Stimulated activated CD4-positive, alpha-beta T cell treated with anti-CD3 and anti-CD28 coated beads, Interleukin-1b, Interleukin-23, amount 100 ng/mL, for 4 hours (primary cell): ENCODE data around the gene FGF21.
"Not testable (repeated sequence)": the region's sequence is repeated elsewhere in the genome, so short reads cannot be mapped to it uniquely, and the experiment has no call there.

Experiments used
- DNase-seq, 2 donors: peaks; one replicate each; pipeline ENCODE4 v3.0.0-alpha.2; 2020; ENCODE audit warnings: low read depth in 2 of 2

FGF21 gene, protein sequence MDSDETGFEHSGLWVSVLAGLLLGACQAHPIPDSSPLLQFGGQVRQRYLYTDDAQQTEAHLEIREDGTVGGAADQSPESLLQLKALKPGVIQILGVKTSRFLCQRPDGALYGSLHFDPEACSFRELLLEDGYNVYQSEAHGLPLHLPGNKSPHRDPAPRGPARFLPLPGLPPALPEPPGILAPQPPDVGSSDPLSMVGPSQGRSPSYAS

DNA sequence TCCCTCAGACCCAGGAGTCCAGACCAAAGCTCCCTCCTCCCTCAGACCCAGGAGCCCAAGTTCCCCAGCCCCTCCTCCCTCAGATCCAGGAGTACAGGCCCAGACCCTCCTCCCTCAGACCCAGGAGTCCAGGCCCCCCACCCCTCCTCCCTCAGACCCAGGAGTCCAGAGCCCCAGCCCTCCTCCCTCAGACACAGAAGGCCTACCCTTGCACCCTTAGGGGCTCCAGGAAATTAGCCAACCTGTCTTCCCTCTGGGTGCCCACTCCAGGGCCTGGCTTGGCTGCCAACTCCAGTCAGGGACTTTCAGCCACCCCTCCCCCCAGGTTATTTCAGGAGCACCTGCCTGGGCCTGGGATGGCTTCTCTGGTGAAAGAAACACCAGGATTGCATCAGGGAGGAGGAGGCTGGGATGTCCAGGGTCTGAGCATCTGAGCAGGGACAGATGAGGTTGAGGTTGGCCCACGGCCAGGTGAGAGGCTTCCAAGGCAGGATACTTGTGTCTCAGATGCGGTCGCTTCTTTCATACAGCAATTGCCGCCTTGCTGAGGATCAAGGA lies at the start of gene FGF21:
Gene FGF21, plus strand, starts transcription at position 441 of the 558 bp plus-strand sequence. CDS start 713 bp downstream, outside the sequence.
- DNase-seq: no peak

DNA sequence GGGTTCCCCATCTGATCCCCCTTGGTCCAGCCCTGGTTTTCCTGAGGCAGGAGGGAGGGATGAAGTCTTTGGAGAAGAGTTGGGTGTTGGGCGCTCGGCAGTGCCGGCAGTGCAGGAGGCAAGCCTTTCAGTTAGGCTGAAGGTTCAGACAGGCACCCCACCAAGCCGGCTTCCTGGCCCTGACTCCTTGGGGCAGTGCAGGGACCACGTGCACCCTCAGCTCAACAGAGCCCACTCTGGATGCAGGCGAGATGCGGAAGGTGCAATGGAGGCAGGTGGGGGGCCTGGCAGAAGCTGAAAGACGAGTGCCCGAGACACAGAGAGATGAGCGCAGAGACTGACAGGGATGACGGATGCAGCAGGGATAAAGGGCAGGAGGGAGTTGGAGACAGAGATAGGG lies 46.9 kb upstream of the FGF21 start:
- no peak for DNase-seq

DNA sequence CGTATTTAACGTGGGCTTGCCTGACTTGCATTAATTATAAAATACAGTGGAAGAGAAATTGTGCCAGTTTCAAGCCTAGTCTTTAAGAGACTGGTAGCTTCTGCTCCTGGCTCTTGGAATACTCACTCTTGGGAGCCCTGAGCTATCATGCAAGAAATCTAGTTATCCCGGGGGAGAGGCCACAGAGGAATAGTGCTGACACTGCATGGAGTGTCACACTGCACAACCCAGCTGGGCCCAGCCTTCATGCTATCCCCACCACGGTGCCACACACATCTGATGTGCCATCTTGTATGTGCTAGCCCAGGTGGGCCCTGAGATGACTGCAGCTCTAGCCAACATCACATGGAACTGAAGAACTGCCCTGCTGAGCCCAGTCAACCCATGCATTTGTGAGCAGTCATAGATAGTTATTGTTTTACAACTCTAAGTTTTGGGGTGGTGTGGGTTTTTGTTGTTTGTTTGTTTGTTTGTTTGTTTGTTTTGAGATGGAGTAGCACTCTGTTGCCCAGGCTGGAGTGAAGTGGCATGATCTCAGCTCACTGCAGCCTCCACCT lies 44.1 kb upstream of the FGF21 start:
- no peak for DNase-seq

DNA sequence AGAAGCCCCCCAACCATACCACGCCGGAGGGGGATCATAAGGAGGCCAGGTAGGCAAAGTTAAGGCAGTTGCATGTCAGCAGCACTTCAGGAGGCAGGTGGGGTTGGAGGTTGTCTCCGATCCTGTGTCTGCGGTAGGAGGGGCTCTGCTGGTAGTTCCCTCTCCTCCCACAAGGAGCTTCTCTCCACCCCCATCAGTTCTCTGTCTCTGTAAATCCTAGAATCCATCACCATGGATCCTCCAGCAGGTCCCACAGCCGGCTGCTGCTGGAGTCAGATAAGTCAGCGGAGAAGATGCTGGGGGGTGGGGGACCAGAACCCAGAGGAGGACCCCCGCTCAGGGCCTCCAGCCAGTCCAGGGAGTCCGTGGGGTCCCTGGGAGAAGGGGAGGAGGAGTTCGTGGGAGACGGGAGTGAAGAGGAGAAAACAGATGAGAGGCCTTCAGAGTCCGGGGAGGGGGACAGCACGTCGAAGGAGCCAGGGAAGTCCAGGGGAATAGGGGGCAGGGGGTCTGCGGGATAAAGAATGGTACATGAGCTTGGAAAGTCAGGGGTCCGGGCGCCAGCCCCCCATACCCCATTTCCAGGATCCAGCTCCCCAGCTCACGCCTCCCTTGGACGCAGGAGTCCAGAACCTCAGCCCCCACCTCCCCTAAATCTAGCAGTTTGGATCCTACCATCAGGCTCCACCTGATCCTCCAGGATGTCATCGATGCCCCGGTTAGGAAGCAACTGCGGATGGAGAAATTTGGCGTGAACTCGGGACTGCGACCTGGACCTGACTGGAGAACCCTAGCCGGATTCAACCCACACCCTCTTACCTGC lies 42.1 kb upstream of the FGF21 start:
- DNase-seq: no peak

DNA sequence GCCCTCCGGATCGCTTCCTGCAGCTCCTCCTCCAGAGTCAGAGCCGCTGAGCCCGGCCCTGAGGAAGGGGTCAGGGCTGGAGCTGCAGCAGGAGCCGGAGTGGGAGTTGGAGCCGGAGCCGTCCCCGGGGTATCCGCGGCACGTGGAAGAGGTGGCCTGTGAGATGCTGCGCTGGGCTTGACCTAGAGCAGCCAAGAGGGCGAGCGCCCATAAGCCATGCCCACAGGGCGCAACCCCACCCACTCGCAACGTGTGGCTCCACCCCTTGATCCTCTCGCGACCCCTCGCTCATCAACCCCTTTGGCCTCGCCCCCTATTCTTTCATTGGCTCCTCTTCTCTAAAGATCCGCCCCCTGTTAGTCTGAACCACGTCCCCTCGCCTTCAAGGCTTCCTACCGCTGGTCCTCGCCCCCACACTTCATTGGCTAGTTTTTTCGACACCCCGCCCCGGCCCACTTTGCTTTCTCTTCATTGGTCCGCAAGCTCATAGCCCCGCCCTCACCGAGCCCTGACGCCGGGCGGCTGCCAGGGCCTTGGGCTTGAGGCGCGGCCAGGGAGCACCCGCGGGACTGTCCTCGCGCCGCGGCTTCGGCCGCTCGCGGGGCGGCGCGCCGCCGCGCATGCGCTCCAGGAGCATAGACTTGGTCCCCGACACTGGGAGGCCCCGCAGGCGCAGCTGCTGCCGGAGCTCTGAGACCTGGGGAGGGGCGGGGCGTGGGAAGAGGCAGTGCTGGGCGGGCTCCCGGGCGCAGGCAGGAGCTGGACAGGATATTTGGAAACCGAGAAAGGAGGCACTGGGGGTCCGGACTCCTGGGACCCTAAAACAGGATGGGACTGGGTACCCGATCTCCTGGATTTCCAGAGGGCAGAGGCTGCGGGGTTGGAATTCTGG lies 41.2 kb upstream of the FGF21 start:
- peak; percentile 91 to 95 for DNase-seq

DNA sequence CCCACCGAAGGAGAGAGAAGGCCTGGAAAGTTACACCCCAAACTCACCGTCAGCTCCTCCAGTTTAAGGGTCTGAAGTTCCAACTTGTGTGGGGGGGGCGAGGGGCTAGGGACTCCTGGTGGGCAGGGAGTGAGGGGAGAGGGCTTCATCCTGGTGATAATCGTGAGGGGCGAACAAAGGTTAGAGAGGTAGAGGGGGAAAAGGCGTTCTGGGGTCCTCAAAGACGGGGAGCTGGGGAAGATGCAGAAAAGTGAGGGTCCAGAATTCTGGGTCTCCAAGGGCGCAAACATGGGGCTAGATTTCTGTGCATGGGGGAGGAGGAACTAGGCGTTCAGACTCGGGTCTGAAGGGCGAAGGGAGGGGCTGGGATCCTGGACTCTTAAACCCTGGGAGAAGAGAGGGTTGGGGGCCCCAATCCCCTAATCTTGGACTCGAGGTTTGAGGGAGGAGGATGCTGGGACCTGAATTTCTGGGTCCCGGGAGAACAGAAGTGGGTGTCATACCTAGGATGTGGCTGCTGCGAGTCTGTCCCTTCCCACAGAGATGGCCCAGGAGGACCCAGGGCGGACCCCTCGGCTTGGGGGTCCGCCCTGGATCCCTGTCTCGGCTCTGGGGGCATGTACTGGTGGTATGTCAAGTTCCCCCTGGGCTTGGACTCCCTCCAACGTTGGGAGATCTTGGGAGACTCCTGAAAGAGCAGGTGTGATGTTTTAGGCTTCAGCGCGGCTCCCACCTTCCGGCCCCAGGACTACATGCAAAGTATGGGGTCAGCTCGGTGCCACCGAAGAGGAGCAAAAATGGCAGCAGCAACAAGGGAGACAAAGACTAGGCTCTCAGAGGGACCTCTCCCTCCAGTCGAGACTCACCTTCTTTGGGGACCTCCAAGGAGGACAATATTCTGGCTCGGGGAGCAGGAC lies 40.3 kb upstream of the FGF21 start:
- DNase-seq: no peak

DNA sequence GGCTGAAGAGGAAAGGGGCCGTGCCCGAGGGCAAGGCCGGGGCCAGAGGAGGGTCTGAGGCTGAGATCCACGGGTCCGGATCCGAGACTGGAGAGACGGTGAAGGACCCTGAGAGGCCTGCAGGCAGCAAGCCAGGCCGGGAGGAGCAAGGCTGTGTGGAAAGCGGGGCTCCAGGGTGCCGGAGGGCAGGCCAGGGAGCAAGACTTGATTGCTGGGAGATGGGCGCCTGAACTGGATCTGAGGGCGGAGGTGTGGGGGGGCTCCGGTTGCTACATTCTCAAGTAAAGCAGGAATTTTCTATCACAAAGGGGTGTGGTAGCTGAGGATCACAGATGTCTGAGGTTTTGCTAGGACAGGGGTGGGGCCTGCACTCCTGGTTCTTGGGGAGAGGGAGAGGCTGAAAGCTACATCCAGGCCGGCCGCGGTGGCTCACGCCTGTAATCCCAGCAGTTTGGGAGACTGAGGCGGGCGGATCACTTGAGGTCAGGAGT lies 39.6 kb upstream of the FGF21 start:
- no peak for DNase-seq

DNA sequence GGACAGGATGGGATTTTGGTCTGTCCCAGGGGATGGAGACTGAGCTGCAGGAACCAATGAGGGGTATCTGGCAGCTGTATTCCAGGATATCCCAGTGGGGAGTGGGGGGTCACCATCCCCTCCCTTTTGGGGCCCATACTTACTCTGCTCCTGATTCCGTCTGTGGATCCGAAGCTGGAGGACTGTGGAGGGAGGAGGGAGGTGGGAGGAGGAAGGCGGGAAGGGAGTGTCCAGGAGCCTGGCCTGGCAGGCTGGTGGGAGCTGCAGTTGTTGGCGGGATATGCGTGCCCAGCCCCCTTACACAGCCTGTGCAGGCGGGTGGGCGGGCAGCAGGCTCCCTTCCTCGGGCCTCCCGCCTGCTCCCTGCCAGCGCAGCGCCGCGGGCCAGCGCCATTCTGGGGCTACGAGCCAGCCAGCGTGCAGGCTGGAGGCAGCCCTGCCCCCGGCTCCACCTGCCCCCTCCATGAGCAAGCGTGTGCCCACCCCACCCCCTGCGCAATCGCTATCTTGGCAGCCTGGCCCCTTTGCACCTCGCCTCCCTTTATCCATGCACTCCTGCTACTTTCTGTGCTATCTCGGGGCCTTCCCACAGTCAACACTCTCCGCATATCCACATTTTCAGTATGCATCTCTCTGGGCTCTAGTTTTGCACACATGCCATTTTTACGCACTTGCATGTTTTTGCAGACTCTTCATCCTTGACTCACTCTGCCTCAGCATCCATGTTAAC lies 38.6 kb upstream of the FGF21 start:
- DNase-seq: no peak

DNA sequence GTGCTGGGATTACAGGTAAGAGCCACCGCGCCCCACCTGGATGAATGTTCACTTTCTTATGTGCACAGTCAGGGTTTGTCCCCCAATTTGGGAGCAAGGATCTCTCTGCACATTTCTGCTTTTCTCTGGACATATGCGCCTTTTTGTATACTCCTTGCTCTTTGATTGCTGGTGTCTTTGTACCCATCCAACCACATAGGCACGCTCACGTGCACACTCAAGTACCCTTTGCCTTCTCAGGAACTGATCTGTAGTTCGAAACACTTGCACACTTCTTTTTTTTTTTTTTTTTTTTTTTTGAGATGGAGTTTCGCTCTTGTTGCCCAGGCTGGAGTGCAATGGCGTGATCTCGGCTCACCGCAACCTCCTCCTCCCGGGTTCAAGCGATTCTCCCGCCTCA lies 37.2 kb upstream of the FGF21 start:
- DNase-seq: not testable (repeated sequence)

DNA sequence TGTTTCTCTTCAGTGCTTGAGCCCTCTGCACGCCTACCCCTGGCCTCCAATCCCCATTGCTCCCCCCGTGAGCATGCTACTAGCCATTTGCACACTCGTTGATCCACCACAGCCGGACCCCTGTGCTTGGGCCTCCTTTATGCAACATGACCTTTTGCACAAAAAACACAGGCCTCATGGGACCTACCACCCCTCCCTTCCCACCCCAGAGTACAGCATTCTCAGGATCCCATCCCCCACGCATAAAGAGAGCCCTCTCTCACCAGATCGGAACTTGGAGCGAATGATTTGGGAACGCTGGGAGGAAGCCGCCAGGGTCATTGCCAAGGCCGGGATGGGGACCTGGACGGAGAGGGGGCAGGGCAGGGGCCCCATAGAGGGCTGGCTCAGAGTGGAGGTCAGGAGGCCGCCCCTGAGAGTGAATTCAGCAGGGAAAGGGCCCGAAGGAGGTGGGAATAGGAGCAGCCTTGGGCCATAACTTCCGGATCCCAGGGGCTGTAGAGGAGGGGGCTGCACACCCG lies 36.6 kb upstream of the FGF21 start:
- DNase-seq: no peak

DNA sequence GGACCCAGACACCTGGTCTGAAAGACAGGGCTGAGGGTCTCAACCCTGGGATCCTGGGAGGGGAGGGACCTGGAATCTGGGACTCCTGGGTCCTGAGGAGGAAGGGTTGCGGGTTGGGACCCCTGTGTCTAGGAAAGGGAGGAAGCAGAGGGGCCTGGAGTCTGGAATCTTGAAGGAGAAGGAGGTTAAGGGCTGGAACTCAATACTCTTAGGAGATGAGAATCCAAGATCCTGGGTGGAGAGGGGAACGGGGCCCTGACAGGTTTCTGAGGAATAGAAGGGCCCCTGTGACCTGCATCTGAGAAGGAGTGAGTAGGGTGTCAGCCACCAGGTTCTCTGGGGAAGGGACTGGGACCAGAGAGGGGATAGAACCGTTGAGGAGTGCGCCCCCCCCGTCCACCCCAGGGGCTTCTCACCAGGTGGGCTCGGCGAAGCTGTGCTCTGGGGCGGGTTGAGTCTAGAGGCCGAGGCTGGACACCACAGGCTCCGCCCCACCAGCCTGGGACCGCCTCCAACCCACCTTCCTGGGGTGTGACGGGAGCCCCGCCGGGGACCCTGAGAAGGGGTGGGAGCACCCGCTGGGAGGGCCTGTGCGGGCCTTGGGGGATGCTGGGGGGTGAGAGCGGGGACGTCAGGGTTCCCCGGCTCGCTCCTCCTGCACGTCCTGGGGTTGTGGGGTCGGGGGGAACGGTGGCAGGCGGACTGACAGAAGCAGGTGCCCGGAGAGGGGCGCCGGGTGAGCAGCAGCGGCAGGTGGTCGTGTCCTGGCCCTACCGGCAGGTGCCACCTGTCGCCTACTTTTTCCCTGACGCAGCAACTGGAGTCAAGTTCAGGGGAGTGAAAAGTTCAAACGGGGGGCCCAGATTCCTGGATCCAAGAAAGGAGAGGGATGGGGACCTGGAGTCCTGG lies 35.8 kb upstream of the FGF21 start, which contains the start of gene MAMSTR:
Gene MAMSTR, minus strand, starts transcription at position 463 of the 909 bp plus-strand sequence. CDS start 694 bp downstream, outside the sequence.
- DNase-seq: no peak

DNA sequence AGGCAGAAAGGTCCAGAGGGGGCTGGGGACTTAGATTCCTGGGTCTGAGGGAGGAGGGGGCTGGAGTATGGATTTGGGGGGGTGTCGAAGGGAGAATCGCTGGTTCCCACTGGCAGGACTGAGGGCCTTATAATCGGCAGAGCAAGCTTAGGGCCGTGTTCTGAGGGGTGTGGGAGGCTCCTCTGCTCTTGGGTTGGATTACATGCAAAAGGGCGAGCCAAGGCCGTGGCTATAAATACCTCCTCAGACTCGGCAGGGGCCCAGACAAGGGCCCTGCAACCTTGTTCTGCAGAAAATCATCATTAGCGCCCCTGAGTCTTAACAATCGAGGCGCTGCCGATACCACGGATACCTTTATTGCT lies 35.1 kb upstream of the FGF21 start:
- DNase-seq: no peak

DNA sequence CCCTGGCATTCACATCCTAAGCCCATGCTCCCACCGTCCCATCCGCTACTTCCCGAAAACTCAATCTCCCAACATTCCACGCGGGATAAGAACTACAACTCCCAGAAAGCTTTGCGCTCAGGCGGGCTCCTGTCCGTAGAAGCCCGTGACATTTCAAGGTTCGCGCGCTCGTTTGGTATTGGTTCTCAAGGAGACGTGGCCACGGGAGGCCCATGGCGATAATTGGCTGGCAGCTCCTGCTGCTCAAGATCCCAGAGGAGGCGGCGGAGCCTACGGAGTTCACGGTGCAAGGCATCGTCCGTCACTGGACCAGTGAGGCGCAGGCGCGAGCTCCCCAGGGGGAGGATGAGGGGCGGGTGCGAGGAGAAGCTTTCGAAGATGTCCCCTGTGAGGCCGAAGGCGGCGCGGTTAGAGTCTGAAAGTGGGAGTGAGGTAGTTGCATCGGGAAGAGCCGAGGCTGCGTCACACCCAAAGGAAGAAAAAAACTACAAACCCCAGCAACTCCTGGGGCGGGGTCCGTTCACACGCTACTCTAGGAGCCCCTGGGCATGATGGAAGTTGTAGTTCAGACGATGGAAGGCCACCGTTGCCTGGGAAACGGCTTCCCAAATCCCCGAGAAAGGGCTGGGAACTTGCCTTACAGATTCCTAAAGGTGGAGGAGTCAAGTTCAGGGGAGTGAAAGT lies 34.6 kb upstream of the FGF21 start:
- DNase-seq: peak; percentile 70 to 80

DNA sequence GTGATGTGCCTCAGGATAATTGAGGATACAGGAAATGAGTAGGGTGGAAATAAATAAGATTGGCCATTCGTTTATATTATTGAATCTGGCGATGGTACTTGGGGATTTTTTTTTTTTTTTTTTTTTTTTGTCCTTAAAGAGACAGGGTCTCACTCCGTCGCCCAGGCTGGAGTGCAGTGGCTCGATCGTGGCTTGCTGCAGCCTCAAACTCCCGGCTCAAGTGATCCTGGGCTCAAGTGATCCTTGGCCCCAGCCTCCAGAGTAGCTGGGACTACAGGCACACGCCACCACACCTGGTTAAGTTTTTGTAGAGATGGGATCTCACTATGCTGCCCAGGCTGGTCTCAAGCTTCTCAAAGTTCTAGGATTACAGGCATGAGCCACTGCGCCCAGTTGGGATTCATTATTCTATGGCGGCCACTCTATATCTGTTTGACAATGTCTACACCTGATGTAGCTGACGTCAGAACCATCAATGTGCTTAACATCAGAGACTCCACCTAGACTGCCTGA lies 33.1 kb upstream of the FGF21 start:
- DNase-seq: no peak

DNA sequence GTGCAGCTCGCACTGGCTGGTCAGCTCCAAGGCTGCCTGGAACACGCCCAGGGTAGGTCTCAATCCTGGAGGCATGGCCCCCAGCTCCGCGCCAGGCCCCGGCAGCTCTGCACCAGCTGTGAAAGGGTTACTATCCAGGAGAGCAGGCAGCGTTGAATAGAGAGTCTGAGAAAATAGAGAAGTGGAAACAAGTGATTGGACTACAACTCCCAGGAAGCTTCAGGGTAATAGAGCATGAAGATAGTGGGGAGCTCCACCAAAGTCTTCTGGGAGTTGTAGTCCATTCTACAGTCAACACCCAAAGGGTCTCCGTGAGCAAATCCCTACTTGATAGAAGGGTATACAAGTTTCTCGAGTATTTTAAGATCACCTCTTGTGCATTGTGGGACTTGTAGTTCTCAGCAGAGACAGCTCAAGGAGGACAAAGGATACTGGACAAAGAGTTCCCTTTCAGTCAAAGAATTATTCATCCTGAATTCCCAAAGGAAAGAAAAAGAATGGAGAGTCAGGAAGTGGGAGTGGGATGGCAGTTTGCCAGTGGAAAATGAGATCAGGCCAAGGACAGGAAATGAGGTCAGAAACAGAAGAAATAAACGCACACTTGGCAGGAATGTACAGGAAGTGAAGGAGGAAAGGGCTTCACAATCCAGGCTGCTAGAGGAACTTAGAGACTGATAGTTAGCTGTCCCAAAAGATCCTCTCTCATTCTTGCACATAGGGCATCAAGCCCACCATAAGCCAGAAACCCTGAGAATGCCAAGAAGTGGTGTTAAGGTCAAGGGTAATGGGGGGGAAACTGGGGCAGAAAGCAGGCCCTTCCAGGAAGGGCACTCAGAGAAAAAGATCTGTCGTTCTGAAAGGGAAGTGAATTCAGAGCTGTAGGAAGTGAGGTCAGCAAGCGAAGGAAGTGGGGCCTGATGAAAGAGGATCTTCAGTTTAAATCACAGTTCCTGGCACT lies 30.2 kb upstream of the FGF21 start:
- DNase-seq: no peak

DNA sequence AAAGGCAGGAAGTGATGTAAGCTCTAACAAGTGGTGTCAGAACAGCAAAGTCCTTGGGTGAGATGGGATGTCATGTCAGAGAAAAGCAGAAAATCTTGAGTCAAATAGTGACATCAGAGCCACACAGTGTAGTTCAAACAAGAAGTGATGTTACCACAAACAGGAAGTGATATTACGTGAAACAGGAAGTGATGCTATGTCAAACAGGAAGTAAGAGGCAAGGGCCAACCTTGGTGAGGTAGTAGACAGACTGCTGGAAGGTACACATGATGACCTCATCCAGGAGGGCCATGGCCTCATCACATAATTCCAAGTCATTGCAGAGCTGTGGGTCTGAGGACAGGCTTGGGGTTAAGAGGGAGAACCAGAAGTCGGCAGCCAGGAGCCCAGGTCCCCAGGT lies 28.8 kb upstream of the FGF21 start:
- no peak for DNase-seq
